GM18951 (cell line): ENCODE measurements around the gene IL21.

Experiments
- POLR2A ChIP-seq: IDR thresholded peaks from 4 replicates; pipeline ENCODE4 v1.6.1; 2011; ENCODE audit warnings: mild to moderate bottlenecking; ENCODE audit not compliant: insufficient read length, insufficient read depth; ENCODE audit errors: extremely low read depth
- in situ Hi-C: fragments of 300-500 bp; cut with MboI; formaldehyde crosslinking; loops from one replicate; pipeline ENCODE4 v1.12.0; 2022; ENCODE audit warnings: low sequenced_read_pairs, mixed read lengths, inconsistent platforms; ENCODE audit not compliant: unreplicated experiment

IL21 gene

GRCh38 chr4:122621016-122621507, at the start of gene IL21:
Gene IL21 (minus strand): TSS chr4:122621066. CDS start chr4:122621011, 55 bp downstream.
- no peak for TF ChIP-seq POLR2A
- in situ Hi-C loops, result loop anchor here (25.0 kb wide), 1 partner anchor 291 kb away; the partner anchor contains the start of gene NUDT6

DNA sequence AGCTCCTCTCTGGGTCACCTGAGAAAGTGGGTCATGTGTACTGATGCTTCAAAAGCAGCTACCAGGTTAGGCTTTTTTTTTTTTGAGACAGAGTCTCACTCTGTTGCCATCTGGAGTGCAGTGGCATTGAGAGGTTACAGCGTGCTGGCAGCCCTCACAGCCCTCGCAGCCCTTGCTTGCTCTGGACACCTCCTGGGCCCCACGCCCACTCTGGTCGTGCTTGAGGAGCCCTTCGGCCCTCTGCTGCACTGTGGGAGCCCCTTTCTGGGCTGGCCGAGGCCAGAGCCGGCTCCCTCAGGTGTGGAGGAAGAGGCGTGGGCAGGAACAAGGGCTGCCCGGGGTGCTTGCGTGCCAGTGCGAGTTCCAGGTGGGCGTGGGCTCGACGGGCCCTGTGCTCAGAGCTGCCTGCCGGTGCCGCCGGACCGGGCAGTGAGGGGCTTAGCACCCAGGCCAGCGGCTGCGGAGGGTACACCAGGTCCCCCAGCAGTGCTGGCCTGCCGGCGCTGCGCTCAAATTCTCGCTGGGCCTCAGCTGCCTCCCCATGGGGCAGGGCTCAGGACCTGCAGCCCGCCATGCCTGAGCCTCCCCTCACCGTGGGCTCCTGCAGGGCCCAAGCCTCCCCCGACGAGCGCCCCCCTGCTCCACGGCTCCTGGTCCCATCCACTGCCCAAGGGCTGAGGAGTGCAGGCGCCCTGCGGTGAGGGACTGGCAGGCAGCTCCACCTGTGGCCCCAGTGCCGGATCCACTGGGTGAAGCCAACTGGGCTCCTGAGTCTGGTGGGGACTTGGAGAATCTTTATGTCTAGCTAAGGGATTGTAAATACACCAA, 49.3 kb upstream of the IL21 start:
- in situ Hi-C loops, result no loop called here
- no peak for TF ChIP-seq POLR2A

DNA sequence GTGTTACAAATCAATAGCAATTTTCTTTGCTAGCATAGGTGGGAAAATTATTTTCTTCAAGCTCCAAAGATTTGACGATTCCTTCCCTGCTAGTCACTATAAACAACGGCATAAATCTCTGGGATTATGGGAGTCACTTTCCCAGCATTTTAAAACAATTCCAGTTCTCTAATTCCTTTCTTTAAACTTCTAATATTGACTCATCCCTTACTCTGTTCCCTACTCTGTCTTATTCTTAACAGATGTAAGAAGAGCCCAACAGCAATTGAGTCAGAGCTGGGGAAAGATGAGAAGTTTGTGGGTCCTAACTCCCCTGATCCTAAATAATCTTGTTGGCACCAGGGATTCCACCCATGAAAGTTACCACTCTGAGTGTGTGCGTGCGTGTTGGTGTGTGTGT, 47.4 kb upstream of the IL21 start:
- no peak for TF ChIP-seq POLR2A
- in situ Hi-C loops, result no loop called here

GRCh38 chr4:122666527-122667245, 45.8 kb upstream of the IL21 start:
- in situ Hi-C loops, result no loop called here
- no peak for TF ChIP-seq POLR2A

DNA sequence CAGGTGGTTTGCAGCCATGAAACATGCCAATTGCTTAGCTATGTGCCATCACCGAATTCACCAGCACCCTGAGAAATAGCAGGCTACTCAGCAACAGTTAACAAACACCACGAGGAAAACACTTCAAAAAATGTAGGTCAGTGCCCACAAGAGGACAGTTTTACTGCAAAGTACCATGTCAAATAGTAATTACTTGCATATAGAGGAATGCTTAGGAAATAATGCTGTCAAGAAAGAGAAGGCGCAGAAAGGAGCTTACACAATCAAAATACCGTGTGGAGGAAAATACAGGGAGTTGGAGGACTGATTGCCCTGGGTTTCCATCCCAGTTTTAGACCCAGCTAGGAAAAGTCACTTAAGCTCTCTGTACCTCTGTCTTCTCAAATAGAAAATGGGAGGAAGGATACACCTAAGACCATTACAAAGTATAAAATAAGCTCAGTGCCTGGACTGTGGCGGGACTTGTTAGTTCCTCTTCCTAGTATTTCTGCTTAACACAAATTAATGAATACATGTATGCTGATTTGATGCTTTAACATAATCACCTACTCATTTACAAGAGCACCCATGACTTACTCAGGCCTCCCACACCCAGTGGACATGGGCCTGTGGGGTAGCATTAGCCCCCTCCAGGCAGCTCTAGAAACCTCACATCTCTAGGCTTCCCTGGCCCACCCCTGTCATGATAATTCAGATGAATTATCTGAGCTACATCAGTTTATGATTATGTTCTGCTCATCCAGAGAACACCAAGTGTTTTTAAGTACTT, 44.5 kb upstream of the IL21 start:
- in situ Hi-C loops, result no loop called here
- no peak for TF ChIP-seq POLR2A

DNA sequence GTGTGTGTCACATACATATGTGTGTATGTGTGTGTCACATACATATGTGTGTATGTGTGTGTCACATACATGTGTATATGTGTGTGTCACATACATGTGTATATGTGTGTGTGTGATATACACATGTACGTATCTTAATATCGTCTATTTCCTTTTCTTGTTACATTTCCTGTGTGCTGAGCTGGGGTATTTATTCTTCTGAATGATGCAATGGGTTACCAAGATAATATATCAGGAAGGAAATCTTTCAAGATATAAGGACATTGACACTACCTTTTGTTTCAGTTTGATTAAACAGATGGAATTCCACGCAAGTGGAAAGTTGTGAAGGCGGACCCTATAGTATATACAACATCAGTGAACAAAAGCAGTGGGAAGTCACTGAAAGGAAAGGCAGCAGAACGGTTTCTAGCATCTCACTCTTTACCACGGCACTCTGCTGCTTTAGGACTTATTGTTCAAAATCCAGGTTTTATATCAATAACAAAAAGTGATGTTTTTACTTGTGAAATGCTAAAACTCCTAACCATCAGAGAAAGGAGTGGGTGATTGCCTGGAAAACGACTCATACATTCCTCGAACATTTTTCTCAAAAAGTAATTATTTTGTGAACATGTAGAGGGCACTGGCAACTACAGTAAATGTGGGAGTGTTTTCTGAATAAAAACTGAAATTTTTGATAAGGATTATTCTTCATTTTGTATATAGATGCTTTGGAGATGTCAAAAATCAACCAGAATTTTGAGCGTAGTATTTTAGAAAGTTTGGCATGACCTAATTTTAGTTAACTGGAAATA, 43.1 kb upstream of the IL21 start:
- in situ Hi-C loops, result no loop called here

GRCh38 chr4:122663291-122663690, 42.4 kb upstream of the IL21 start:
- in situ Hi-C loops, result no loop called here
- no peak for TF ChIP-seq POLR2A

More for the DNA sequence above, 43.1 kb upstream of the IL21 start:
- TF ChIP-seq POLR2A, result no peak

- no peak for TF ChIP-seq POLR2A
- in situ Hi-C loops, result no loop called here
Observed at GRCh38 chr4:122662701-122663100, 41.8 kb upstream of the IL21 start.

DNA sequence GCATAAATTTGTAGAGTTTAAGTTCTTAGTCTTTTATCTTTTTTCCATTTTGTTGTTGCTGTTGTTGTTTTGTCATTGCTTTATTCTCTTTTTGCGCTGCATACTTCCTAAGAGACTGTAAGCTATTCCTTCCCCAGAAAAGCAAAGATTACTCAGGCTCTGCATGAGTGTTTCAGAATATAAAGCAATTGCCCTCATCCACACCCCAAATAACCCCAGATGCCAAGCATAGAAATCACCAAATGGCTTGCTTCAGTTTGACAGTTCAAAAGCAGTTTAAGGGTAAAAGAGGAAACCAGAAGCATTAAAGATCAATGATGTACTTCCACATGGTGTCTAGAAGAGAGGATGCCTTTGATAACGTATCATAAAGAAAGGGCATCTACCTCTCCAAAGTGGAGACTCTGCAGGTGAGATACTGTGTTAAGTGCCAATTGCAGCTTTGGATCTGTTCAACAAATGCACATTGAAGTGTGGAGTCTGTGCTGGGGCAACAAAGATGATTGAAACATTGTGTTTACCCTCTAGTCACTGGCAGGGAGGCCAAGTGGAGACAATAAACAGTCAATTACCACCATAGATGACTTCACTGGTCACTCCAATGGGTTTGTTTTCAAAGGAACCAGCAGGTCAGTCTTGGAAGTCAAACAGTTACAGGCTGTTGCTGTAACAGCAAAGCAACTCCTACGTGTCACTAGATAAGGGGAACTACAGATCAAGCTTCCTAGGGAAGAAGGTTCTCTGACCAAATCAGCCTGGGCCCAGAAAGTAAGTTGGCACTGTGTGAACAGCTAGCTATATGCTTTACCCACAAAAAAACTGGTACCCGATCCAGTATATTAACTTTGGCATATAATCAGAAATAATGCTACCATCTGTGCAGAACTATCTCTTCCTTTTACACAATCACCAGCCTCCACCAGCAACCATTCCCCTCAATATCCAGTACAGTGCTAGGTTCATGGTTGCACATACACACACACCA, 40.6 kb upstream of the IL21 start:
- no peak for TF ChIP-seq POLR2A
- in situ Hi-C loops, result no loop called here

- in situ Hi-C loops, result no loop called here
- TF ChIP-seq POLR2A, result no peak
Observed at GRCh38 chr4:122658818-122659295, 38.0 kb upstream of the IL21 start.

- in situ Hi-C loops, result no loop called here
- no peak for TF ChIP-seq POLR2A
Observed at GRCh38 chr4:122658377-122658776, 37.5 kb upstream of the IL21 start.
